RWPE2 (cell line): Measurements from ENCODE around the gene MPPED1.

Experiments
- ATAC-seq: fragments of 200-7000 bp; cut with Tn5 transposase; 3 replicates; pipeline ENCODE4 v1.9.1; 2021; ENCODE audit warnings: low read depth
- DNase-seq: peaks from one replicate; pipeline ENCODE4 v3.0.0-alpha.2; 2020; ENCODE audit warnings: low spot score
- H3K27ac ChIP-seq: fragments of 450-650 bp; 2 replicates; pipeline ENCODE4 v1.5.1; 2017; ENCODE audit warnings: mild to moderate bottlenecking; ENCODE audit not compliant: poor library complexity, severe bottlenecking
- H3K27me3 ChIP-seq: fragments of 250-450 bp; sonication (Bioruptor Pico); 2 replicates; pipeline ENCODE4 v1.5.1; 2021; ENCODE audit warnings: mild to moderate bottlenecking, moderate library complexity; ENCODE audit not compliant: insufficient read depth, poor library complexity, severe bottlenecking
- H3K36me3 ChIP-seq: fragments of 250-450 bp; sonication (Bioruptor Pico); 2 replicates; pipeline ENCODE4 v1.5.1; 2020; ENCODE audit warnings: low read depth, mild to moderate bottlenecking, moderate library complexity
- H3K4me1 ChIP-seq: fragments of 250-450 bp; sonication (Bioruptor Pico); 2 replicates; pipeline ENCODE4 v1.5.1; 2021; ENCODE audit warnings: mild to moderate bottlenecking, moderate library complexity; ENCODE audit not compliant: insufficient read depth, poor library complexity, severe bottlenecking
- H3K4me3 ChIP-seq: fragments of 250-450 bp; sonication (Bioruptor Pico); 2 replicates; pipeline ENCODE4 v1.5.1; 2021; ENCODE audit warnings: mild to moderate bottlenecking, moderate library complexity; ENCODE audit not compliant: severe bottlenecking
- H3K9me3 ChIP-seq: fragments of 250-450 bp; sonication (Bioruptor Pico); 2 replicates; pipeline ENCODE4 v1.5.1; 2021; ENCODE audit warnings: mild to moderate bottlenecking, moderate library complexity; ENCODE audit not compliant: severe bottlenecking
- TF ChIP-seq, protein P1 (sequence below): fragments of 450-650 bp; IDR thresholded peaks from one replicate; pipeline ENCODE4 v1.5.1; 2017; ENCODE audit warnings: mild to moderate bottlenecking, moderate library complexity; ENCODE audit not compliant: poor library complexity, severe bottlenecking

Gene MPPED1

GRCh38 chr22:43440556-43440955 lies 28.7 kb downstream of the MPPED1 start:
- no peaks in the 10 kb centered on the region for H3K9me3 ChIP-seq
- no peaks in the 10 kb centered on the region for H3K36me3 ChIP-seq
- no peak overlapping the region for H3K4me3 ChIP-seq
- H3K27ac ChIP-seq = no peak overlapping the region
- H3K27me3 ChIP-seq = no peaks in the 10 kb centered on the region
- H3K4me1 ChIP-seq = no peaks in the 10 kb centered on the region
- TF ChIP-seq, protein P1, sequence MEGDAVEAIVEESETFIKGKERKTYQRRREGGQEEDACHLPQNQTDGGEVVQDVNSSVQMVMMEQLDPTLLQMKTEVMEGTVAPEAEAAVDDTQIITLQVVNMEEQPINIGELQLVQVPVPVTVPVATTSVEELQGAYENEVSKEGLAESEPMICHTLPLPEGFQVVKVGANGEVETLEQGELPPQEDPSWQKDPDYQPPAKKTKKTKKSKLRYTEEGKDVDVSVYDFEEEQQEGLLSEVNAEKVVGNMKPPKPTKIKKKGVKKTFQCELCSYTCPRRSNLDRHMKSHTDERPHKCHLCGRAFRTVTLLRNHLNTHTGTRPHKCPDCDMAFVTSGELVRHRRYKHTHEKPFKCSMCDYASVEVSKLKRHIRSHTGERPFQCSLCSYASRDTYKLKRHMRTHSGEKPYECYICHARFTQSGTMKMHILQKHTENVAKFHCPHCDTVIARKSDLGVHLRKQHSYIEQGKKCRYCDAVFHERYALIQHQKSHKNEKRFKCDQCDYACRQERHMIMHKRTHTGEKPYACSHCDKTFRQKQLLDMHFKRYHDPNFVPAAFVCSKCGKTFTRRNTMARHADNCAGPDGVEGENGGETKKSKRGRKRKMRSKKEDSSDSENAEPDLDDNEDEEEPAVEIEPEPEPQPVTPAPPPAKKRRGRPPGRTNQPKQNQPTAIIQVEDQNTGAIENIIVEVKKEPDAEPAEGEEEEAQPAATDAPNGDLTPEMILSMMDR = no peak
- DNase-seq = no peak
- no peak; the same call in 2 of the 3 replicates for ATAC-seq

DNA sequence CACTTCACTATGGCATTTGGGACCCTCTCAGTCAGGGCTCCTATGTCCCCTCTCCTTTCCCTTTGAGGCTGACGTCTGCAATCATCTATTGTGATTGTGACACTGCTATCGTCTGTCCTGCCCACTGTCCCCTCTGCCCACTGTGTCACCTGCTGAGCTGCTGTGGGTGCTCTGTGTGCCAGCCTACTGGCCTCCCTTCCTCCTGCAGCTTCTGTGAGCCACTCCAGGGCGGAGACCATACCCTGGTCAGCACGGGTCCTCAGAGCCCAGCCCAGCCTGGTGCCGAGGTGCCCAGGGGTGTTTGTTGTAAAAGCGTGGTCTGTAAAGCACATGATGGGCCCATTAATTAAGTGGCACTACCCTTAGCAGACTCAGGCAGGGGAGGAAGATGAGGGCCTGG lies 29.4 kb downstream of the MPPED1 start:
- no peaks in the 10 kb centered on the region for H3K36me3 ChIP-seq

DNA sequence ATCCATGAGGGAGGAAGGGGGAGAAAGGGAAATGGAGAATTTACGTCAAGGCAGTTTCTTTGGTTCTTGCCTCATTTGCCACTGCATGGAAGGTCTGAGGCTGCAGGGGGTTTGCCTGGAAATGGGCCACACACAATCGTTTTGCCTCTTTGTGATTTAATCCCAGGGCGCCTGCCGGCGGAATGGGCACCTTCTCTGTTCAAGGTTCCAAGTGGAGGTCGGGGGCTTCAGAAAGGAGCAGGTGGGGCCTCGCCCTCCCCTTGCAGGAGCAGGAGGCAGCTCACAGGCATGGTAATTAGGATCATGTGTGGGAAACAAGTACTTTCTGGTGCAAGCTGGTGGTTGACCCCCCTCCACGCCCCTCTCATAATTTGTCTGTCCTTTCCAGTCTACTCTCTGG lies 29.9 kb downstream of the MPPED1 start:
- TF ChIP-seq, protein P1 = no peak
- Histone ChIP-seq H3K4me1 (no peaks in the 10 kb centered on the region), H3K9me3 (no peaks in the 10 kb centered on the region), H3K36me3 (no peaks in the 10 kb centered on the region), H3K27me3 (no peaks in the 10 kb centered on the region), H3K4me3 (no peak overlapping the region), H3K27ac (no peak overlapping the region)
- DNase-seq = no peak
- ATAC-seq = no peak

More for the DNA sequence above, 29.4 kb downstream of the MPPED1 start:
- DNase-seq = no peak
- Histone ChIP-seq H3K27me3 (no peaks in the 10 kb centered on the region), H3K27ac (no peak overlapping the region), H3K4me3 (no peak overlapping the region), H3K4me1 (no peaks in the 10 kb centered on the region), H3K9me3 (no peaks in the 10 kb centered on the region)
- ATAC-seq = no peak
- TF ChIP-seq, protein P1 = no peak

DNA sequence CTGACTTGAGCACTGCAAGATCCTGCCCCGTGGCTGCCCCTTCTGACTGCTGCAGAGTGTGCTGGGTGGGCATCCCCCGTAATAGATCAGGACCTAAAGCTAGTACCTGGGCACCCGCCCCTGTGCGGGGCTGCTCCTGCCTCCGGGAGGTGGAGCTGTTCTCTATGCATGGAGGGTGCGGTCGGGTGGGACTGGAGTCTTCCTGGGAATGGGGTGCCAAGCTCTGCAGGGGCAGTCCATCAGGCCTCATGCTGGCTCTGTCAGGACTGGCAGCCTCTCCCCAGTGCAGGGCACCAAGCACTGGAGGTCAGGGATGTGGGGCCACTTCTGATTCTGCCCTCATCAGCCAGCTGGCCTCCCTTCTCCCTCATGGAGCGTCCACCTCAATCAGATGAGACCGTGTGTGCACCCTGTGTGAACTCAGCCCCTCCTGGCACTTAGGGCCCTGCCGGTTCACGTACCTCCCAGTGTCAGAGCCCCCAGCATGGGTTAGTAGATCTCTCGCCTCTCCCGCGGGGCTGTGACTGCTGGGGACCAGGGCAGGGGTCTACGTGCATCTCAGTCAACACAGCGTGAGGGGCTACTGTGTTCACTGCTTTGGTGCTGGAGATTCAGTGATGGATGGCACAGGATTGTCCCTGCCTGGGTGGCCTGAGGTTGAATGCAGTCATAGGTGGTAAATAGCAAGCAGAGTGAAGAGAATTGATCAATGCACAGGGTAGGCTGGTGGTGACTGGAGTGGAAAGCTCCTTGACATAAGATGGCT lies 30.8 kb downstream of the MPPED1 start:
- TF ChIP-seq, protein P1 = no peak
- no peaks in the 10 kb centered on the region for H3K27me3 ChIP-seq
- no peak for ATAC-seq
- no peak for DNase-seq
- no peaks in the 10 kb centered on the region for H3K36me3 ChIP-seq
- no peaks in the 10 kb centered on the region for H3K4me1 ChIP-seq
- no peaks in the 10 kb centered on the region for H3K9me3 ChIP-seq
- H3K4me3 ChIP-seq = no peak overlapping the region
- H3K27ac ChIP-seq = no peak overlapping the region

DNA sequence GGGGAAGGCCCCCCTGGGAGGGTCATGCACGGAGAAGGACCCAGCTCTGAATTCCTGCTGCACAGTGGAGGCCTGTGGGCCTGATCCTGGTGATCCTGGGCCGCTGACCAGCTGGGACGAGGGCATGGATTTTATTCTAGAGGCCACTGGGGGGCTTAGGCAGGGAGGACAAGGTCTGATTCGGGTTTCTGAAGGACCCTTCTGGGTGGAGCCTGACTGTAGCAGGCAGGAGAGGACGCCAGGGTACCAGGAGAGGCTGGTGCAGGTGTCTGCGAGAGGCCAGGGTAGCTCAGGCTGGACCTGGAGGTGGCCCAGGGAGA lies 31.3 kb downstream of the MPPED1 start:
- Histone ChIP-seq H3K4me1 (no peaks in the 10 kb centered on the region), H3K4me3 (no peak overlapping the region), H3K27ac (no peak overlapping the region), H3K27me3 (no peaks in the 10 kb centered on the region), H3K9me3 (no peaks in the 10 kb centered on the region), H3K36me3 (no peaks in the 10 kb centered on the region)
- DNase-seq = no peak
- ATAC-seq = no peak
- TF ChIP-seq, protein P1 = no peak
